GM12875 (cell line): ENCODE data around the gene DNAH8.

ENCODE experiments used
- H3K4me3 ChIP-seq: one replicate; pipeline ENCODE4 v1.5.1; 2011; ENCODE audit warnings: low read depth, low read length, control low read depth
- TF ChIP-seq, protein P1 (sequence below): IDR thresholded peaks from 2 replicates; pipeline ENCODE4 v1.5.1; 2011; ENCODE audit warnings: low read depth, mild to moderate bottlenecking, control low read depth, inconsistent platforms, low read length, moderate library complexity, borderline replicate concordance; ENCODE audit not compliant: insufficient read depth

Gene DNAH8

DNA sequence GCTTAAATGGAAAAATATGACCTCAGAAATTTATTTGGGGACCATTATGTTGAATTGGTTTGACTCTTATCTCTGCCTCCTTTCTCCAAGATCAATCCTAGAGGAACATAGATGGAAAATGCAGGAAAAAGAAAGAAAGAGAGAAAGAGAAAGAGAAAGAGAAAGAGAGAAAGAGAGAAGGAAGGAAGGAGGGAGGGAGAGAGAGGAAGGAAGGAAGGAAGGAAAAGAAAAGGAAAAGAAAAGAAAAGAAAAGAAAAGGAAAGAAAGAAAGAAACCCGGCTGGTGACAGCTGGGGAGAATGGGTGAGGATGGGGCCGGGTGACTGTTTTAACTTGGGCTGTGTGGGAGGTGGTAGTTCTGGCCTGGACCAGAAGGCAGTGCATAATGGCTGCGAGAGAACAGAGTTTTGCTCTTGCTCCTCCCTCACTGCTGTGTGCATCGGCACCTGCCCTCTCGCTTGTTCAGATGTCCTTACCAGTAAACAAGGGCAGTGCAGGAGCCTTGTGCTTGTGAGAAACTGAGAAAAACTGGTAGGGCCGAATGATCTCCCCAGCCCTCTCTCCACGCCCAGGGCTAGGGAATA, 36.8 kb upstream of the DNAH8 start:
- TF ChIP-seq, protein P1, sequence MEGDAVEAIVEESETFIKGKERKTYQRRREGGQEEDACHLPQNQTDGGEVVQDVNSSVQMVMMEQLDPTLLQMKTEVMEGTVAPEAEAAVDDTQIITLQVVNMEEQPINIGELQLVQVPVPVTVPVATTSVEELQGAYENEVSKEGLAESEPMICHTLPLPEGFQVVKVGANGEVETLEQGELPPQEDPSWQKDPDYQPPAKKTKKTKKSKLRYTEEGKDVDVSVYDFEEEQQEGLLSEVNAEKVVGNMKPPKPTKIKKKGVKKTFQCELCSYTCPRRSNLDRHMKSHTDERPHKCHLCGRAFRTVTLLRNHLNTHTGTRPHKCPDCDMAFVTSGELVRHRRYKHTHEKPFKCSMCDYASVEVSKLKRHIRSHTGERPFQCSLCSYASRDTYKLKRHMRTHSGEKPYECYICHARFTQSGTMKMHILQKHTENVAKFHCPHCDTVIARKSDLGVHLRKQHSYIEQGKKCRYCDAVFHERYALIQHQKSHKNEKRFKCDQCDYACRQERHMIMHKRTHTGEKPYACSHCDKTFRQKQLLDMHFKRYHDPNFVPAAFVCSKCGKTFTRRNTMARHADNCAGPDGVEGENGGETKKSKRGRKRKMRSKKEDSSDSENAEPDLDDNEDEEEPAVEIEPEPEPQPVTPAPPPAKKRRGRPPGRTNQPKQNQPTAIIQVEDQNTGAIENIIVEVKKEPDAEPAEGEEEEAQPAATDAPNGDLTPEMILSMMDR = no peak
- no peak overlapping the region for H3K4me3 ChIP-seq

DNA sequence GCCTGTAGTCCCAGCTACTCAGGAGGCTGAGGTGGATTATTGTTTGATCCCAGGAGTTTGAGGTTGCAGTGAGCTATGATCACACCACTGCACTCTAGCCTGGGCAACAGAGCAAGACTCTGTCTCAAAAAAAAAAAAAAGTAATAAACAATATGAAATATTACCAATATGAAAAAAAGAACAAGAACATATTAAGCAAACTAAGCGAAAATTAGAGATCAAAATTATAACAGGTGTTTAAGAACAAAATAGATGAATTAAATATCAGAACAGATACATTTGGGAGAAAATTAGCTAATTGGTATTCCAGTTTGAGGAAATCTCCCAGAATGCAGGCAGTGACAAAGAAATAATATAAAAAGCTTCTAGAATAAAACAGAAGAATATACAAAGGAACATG, 35.4 kb upstream of the DNAH8 start:
- H3K4me3 ChIP-seq = no peak overlapping the region
- TF ChIP-seq, protein P1 = no peak

DNA sequence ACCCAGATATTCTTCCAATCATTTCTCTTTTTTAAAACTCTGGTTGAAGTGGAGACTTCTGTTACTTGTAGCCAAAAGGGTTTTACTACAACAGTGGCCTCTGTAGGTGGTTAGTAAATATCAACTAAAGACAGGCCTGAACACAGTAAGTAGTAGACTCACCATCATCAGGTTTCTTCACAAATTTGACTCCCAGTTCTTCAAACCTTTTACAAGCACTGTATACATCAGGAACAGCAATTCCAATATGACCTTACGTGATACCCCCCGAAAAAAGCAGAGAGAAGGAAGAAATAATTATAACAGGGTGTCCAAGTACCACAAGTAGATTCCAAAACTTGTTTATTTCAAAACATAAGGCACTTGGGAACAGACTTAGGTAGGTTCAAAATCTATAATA, 33.3 kb upstream of the DNAH8 start:
- TF ChIP-seq, protein P1 = no peak
- H3K4me3 ChIP-seq = no peak overlapping the region

DNA sequence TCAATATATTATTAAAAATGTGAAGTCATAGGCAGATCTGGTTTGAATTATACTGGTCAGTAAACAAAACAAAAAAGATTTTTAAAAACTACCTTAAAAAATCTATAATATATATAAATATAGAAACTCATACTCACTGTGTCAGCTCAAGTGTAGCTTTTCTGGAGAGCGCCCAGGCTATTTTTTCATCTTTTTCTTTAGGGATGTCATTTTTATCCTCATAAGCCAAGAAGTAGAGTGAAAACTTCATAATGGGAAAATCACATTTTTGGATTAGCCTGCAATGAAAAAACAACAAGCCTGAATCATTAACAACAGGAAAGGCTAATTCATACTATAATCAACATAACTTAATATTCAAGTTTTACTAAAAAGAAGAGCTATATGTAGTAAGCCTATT, 30.9 kb upstream of the DNAH8 start:
- TF ChIP-seq, protein P1 = no peak
- no peak overlapping the region for H3K4me3 ChIP-seq

DNA sequence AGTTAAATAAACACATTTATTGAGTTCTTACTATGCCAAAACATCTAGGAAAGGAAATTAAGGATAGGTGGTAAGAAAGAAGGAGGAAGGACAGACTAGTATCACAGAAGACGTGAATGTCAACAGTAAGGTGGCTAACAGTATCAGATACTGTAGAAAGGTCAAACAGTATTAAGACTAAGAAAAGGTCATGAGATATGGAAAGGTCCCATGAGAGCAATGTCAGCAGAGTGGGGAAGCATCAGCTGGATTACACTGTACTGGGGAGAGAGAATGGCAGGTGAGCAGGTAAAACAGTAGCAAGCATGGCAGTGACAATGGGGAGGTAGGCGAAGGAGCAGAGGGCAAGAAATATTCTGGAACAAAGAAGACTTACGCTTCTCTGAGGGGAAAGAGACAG, 30.2 kb upstream of the DNAH8 start:
- TF ChIP-seq, protein P1 = no peak

DNA sequence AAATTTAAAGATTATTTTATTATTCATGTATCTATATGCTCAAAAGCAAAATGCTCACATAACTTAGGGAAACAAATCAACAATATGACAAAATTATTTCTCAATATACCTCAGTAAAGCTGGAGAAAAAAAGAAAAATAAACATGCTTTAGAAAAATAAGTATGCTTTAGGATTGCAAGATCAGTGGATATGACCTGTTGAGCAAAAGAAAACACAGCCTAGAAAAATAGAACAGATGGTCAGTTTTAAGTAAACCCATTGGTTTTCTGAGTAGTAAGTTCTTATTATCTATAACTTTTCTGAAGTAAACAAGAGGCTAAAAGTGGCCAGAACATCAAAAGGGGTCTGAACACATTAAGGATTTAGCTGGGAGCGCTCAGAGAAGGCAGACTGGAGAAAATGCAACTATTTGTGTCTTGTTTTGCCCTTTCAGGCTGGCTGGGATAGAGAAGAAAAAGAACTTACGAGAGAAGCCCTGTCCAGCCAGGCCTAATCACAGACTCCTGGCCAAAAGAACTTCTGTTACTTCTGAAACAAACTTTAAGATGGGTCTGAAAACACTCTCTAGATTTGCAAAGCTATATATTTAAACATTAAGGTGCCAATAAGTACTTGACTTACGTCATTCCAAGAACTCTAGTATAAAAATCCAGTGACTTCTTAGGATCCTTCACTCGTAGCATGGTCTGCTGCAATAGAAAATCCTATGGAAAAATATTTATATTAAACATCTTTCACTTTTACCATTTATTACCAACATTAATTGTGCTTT, 28.7 kb upstream of the DNAH8 start:
- TF ChIP-seq, protein P1 = no peak
- no peak overlapping the region for H3K4me3 ChIP-seq

More for the DNA sequence above, 30.2 kb upstream of the DNAH8 start:
- no peak overlapping the region for H3K4me3 ChIP-seq

DNA sequence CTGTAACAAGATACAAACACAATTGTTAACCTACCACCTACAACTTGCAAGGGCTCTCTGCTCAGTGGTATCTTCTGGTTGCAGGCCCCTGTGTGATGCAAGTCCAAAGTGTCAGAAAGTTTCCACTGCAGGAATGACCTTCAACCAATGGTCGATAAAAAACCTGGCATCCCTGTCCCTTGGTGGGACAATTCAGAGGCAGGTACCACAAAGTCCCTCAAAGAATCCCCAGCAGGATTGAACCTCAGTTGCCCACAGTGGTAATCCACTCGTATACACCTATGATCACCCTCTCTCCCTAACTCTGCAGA, 28.1 kb upstream of the DNAH8 start:
- TF ChIP-seq, protein P1 = no peak

More for the DNA sequence above, 28.1 kb upstream of the DNAH8 start:
- no peak overlapping the region for H3K4me3 ChIP-seq
